ENCODE data around the gene PTGDS. TPM values are rescaled to one million over a fixed set of nuclear protein-coding genes. Genes with fewer than 3 reads are reported as not detected.

PTGDS gene
- total RNA-seq, 2 donors from 2014 or later = 13.8 to 22.1 TPM

DNA sequence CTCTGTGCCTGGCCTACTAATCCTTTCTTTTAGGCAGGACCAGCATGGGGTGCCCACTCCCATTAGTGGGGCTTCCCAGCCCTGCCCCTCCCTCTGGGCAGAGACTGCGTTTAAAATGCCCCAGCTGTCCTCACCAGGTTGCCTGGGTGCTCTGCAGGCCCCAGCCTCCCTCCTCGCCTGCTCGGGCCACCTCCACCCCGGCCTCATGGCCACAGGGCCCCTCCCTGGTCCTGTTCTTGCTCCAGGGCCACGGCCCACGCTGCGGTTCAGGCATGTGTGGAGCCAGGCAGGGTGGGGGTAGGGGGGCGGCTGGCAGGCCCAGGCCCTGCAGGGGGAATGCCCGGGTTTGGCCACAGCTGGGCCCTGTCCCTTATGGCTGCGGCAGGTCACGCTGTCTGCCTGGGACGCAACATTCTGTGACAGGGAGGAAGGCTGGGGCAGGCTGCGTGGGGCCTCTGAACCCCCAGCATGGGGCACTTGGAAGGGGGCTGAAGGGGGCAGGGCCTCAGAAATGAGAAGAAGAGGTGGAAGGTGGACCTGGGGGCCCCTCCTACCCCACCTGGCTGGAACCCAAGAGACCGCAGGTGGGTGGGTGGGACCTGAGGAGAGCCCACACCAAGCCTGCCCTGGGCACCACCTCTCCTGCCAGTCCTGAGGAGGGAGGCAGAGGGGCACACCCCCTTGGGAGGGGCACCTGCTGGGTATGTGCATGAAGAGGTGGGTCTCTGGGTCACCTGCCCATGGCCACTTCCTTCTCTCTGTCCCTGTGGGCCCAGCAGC lies 25.6 kb upstream of the PTGDS start, which contains the start of gene LCN12:
Gene LCN12, plus strand, starts transcription at position 733 of the 780 bp plus-strand sequence. CDS start 55 bp downstream, outside the sequence.
- H3K9me3 ChIP-seq (ENCODE audit: control insufficient read depth, low read length) = no peaks in the 10 kb centered on the region
- H3K36me3 ChIP-seq (ENCODE audit: control insufficient read depth, insufficient read depth, low read length) = no peaks in the 10 kb centered on the region
- no peaks in the 10 kb centered on the region for H3K9me3 Mint-ChIP-seq
- no peak within 1 kb of the TSS for H3K4me3 ChIP-seq (ENCODE audit: low read length)
- H3K4me1 ChIP-seq (ENCODE audit: control insufficient read depth, insufficient read depth, low read length) = peaks cover 3% of the 10 kb centered on the region
- TF ChIP-seq, protein P1, sequence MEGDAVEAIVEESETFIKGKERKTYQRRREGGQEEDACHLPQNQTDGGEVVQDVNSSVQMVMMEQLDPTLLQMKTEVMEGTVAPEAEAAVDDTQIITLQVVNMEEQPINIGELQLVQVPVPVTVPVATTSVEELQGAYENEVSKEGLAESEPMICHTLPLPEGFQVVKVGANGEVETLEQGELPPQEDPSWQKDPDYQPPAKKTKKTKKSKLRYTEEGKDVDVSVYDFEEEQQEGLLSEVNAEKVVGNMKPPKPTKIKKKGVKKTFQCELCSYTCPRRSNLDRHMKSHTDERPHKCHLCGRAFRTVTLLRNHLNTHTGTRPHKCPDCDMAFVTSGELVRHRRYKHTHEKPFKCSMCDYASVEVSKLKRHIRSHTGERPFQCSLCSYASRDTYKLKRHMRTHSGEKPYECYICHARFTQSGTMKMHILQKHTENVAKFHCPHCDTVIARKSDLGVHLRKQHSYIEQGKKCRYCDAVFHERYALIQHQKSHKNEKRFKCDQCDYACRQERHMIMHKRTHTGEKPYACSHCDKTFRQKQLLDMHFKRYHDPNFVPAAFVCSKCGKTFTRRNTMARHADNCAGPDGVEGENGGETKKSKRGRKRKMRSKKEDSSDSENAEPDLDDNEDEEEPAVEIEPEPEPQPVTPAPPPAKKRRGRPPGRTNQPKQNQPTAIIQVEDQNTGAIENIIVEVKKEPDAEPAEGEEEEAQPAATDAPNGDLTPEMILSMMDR (conservative IDR thresholded peaks at IDR 0.05) = no peak
- H3K9ac ChIP-seq (ENCODE audit: extremely low read depth, low read length, poor library complexity, severe bottlenecking) = no peak within 1 kb of the TSS
- H3K27me3 ChIP-seq (ENCODE audit: control insufficient read depth, insufficient read depth, low read length, poor library complexity, severe bottlenecking) = no peaks in the 10 kb centered on the region
- H3K36me3 Mint-ChIP-seq (ENCODE audit: low read depth) = no peaks in the 10 kb centered on the region
- H3K27ac Mint-ChIP-seq = no peak within 1 kb of the TSS
- peaks cover 4% of the 10 kb centered on the region for H3K27me3 Mint-ChIP-seq (ENCODE audit: insufficient read depth)
- no peak within 1 kb of the TSS for H3K27ac ChIP-seq (ENCODE audit: low read depth, low read length)
- no peak for DNase-seq
- H3K4me1 Mint-ChIP-seq = peaks cover 8% of the 10 kb centered on the region
- 92% methylated on average over 14 of the region's 14 CpGs; no CpG with 5 or more reads in 1 of the 2 experiments for WGBS, 2 experiments (ENCODE audit: insufficient coverage in 1 of 2, insufficient read length in 1 of 2)
- no peak within 1 kb of the TSS for H3K4me3 Mint-ChIP-seq

DNA sequence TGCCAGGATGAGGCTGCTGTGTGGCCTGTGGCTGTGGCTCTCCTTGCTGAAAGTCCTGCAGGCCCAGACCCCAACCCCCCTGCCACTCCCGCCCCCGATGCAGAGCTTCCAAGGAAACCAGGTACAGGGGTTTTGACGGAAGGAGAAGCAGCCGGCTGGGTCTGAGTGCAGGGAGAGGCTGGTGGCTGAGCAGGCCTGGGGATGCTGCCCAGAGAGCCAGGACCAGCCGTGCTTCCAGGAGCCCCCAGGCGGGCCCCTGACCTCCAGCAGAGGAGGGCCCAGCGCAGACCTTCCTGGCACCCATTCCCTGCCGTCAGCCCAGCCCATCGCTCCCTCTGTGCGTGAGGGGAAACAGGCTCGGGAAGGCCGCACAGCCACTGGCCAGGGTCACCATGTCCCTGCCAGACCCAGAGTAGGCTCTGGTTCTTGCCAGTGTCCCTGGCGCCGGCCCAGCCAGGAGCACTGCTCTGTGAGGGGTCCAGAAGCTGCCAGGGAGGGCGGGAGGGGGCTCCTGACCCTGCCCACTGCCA lies 24.9 kb upstream of the PTGDS start:
- no peaks in the 10 kb centered on the region for H3K36me3 Mint-ChIP-seq (ENCODE audit: low read depth)
- no peak overlapping the region for H3K4me3 Mint-ChIP-seq
- TF ChIP-seq, protein P1 (conservative IDR thresholded peaks at IDR 0.05) = no peak
- H3K4me1 Mint-ChIP-seq = peaks cover 8% of the 10 kb centered on the region
- WGBS, 2 experiments (ENCODE audit: insufficient coverage in 1 of 2, insufficient read length in 1 of 2) = 91 to 94% methylated on average over 10 to 15 of the region's 15 CpGs
- no peaks in the 10 kb centered on the region for H3K9me3 ChIP-seq (ENCODE audit: control insufficient read depth, low read length)
- H3K9me3 Mint-ChIP-seq = no peaks in the 10 kb centered on the region
- H3K36me3 ChIP-seq (ENCODE audit: control insufficient read depth, insufficient read depth, low read length) = no peaks in the 10 kb centered on the region
- no peak overlapping the region for H3K4me3 ChIP-seq (ENCODE audit: low read length)
- no peak overlapping the region for H3K9ac ChIP-seq (ENCODE audit: extremely low read depth, low read length, poor library complexity, severe bottlenecking)
- peaks cover 3% of the 10 kb centered on the region for H3K4me1 ChIP-seq (ENCODE audit: control insufficient read depth, insufficient read depth, low read length)
- no peak for DNase-seq
- H3K27ac Mint-ChIP-seq = no peak overlapping the region
- H3K27ac ChIP-seq (ENCODE audit: low read depth, low read length) = no peak overlapping the region
- peaks cover 4% of the 10 kb centered on the region for H3K27me3 Mint-ChIP-seq (ENCODE audit: insufficient read depth)
- H3K27me3 ChIP-seq (ENCODE audit: control insufficient read depth, insufficient read depth, low read length, poor library complexity, severe bottlenecking) = no peaks in the 10 kb centered on the region

DNA sequence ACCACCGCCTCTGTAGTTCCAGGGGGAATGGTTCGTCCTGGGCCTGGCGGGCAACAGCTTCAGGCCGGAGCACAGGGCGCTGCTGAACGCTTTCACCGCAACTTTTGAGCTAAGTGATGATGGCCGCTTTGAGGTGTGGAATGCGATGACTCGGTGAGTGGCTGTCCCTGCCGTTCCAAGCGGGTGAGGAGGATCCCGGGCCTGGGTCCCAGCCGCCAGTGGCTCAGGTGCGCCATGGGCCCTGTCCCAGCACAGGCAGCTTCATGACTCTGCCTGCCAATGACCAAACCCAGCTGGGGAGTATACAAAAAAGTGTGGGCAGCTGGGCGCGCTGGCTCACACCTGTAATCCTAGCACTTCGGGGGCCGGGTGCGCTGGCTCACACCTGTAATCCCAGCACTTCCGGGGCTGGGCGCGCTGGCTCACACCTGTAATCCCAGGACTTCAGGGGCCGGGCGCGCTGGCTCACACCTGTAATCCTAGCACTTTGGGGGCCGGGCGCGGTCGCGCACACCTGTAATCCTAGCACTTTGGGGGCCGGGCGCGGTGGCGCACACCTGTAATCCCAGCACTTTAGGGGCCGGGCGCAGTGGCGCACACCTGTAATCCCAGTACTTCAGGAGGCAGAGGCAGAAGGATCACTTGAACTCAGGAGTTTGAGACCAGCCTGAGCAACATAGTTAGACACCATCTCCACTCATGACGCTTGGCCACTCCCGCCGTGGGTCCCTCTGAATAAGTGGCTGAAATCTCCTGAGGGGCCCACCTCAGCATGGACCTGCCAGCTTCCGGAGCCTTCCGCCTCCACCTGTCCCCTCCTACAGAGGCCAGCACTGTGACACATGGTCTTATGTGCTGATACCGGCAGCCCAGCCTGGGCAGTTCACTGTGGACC lies 24.2 kb upstream of the PTGDS start:
- Mint-ChIP-seq H3K36me3 (ENCODE audit: low read depth) (no peaks in the 10 kb centered on the region), H3K27ac (no peak overlapping the region), H3K27me3 (ENCODE audit: insufficient read depth) (peaks cover 4% of the 10 kb centered on the region), H3K4me3 (no peak overlapping the region), H3K4me1 (peaks cover 6% of the 10 kb centered on the region), H3K9me3 (no peaks in the 10 kb centered on the region)
- DNase-seq = no peak
- Histone ChIP-seq H3K9ac (ENCODE audit: extremely low read depth, low read length, poor library complexity, severe bottlenecking) (no peak overlapping the region), H3K9me3 (ENCODE audit: control insufficient read depth, low read length) (no peaks in the 10 kb centered on the region), H3K27ac (ENCODE audit: low read depth, low read length) (no peak overlapping the region), H3K27me3 (ENCODE audit: control insufficient read depth, insufficient read depth, low read length, poor library complexity, severe bottlenecking) (no peaks in the 10 kb centered on the region), H3K4me1 (ENCODE audit: control insufficient read depth, insufficient read depth, low read length) (peaks cover 3% of the 10 kb centered on the region), H3K36me3 (ENCODE audit: control insufficient read depth, insufficient read depth, low read length) (no peaks in the 10 kb centered on the region), H3K4me3 (ENCODE audit: low read length) (no peak overlapping the region)
- TF ChIP-seq, protein P1 (conservative IDR thresholded peaks at IDR 0.05) = no peak
- WGBS, 2 experiments (ENCODE audit: insufficient coverage in 1 of 2, insufficient read length in 1 of 2) = 92 to 93% methylated on average over 36 to 44 of the region's 44 CpGs

Data from endodermal cell (in vitro differentiated cells).